GM19372 (cell line): Measurements from ENCODE around the gene TNFRSF12A.

Source experiments
- ATAC-seq: cut with Tn5 transposase; IDR thresholded peaks from one replicate; pipeline ENCODE4 v1.9.1; 2021; ENCODE audit warnings: mild to moderate bottlenecking, low read depth, moderate library complexity; ENCODE audit not compliant: unreplicated experiment

The TNFRSF12A gene

DNA sequence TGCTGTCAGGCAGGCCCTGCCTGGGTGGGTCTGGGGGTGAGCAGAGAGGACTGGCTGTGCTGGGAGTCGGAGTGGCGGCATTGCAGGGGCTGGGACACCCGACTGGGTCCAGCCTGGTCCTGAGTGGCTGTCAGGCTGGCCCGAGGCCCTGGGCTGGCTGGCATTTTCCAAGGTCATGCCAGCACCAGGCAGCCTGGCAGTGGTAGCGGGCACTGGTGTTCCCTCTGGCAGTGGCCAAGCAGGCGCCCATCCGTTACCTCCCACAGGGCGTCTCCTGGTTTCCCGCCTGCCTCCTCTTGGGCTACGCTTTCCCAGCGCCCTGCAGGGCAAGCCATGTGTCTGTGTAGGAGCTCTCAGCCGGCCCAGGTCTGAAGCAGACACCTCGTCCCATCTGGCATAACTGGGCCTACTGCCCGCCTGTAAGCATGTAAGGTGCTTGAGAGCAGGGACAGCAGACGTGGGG, 34.2 kb upstream of the TNFRSF12A start:
- ATAC-seq: no peak

- ATAC-seq: no peak
These were observed 33.5 kb upstream of the TNFRSF12A start for GRCh38 chr16:2986623-2987188.

- ATAC-seq: no peak
These were observed 32.9 kb upstream of the TNFRSF12A start for GRCh38 chr16:2987286-2987685.

GRCh38 chr16:2987833-2988232, 32.3 kb upstream of the TNFRSF12A start:
- ATAC-seq: no peak

DNA sequence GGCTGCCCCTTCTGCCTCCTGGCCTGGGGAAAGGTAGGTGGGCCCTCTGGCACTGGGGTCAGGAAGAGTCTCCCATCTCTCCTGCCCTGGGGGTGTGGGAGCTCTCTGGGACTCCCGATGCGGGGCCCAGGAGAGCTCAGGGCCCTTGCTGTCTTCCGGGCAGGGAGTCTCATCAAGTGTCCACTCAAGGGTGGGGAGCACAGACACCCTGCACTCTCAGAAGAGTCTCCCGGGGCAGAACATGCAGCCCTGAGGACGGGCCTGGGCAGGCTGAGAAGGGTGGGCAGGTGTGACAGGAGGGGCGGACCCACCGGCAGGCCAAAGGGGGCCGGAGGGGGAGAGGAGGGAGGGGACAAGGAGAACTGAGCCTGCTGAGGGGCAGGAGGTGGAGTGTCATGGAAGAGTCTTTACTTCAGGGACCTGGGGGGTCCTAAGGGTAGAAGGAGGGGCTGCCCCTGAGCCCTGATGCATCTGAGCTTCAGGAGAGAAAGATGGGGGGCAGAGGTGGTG, 31.5 kb upstream of the TNFRSF12A start:
- ATAC-seq: no peak

GRCh38 chr16:2990891-2991290, 29.3 kb upstream of the TNFRSF12A start:
- ATAC-seq: no peak

GRCh38 chr16:2991566-2992261, 28.5 kb upstream of the TNFRSF12A start:
- no peak for ATAC-seq

DNA sequence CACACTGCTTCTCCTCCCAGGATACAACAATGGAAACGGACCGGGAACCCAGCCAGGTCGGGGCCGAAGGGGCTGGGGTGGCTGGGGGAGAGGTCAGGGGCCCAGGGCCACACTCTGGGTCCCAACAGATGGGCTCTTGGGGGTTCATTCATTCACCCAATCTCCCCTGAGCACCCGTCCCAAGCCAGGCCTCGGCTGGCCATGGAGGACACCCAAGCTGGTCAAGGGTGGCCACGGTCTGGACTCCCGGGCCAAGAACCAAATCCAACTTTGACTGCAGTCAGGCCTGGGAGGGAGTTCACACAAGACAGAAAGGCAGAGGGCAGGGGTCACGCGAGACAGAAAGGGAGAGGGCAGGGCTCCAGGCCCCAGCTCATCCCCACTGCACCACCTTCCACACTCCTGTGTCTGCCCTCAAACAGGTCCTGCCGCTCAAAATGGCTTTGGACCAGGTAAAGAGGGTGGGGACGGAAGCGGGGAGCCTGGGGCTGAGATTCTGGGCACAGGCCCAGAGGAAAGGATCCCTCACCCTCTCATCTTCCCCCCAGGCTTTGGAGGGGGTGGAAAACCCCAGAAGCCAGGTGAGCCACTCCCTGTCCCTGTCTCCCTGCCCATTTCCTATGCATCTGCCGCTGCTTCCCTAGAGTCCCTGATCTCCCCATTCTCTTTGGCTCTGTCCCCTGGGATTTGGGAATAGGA, 27.6 kb upstream of the TNFRSF12A start:
- no peak for ATAC-seq

GRCh38 chr16:2996298-2996697, 23.9 kb upstream of the TNFRSF12A start:
- no peak for ATAC-seq

DNA sequence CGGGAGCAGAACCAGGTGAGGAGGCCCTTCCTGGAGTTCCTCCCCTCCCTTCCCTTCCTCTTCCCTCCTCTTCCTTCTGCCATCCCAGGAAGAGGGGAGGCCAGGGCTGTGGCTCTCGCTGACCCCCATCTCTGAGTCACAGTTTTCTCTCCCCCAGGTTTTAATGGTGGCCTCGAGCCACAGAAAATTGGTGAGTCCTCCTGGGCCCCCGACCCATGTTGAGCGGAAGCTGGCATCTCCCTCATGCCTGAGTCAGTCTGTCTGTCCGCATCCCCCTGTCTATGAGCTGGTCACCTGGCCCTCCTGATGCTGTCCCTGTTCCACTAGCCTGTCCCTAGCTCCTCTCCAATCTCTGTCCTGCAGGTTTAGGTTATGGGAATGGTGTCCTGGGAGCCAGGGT, 20.2 kb upstream of the TNFRSF12A start:
- ATAC-seq: no peak

DNA sequence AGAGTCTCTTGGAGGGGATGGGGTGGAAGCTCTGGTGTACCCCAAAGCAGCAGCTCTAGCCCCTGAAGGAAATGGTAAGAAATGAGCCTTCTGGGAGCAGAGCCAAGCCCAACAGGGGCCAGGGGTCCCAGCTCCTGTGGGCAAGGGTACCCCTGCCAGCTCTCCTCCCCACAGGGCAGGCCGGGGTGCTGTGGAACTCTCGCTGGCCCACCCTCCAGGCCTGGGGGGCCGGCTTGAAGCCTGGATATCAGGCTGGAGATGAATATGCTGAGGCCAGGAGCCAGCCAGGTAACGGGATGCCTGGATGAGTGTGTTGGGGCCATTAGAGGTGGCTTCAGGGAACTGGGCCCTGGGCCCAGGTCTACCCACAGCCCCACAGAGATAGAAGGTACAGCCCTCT, 19.6 kb upstream of the TNFRSF12A start:
- no peak for ATAC-seq

- no peak for ATAC-seq
These were observed 18.9 kb upstream of the TNFRSF12A start for GRCh38 chr16:3001316-3001715.

DNA sequence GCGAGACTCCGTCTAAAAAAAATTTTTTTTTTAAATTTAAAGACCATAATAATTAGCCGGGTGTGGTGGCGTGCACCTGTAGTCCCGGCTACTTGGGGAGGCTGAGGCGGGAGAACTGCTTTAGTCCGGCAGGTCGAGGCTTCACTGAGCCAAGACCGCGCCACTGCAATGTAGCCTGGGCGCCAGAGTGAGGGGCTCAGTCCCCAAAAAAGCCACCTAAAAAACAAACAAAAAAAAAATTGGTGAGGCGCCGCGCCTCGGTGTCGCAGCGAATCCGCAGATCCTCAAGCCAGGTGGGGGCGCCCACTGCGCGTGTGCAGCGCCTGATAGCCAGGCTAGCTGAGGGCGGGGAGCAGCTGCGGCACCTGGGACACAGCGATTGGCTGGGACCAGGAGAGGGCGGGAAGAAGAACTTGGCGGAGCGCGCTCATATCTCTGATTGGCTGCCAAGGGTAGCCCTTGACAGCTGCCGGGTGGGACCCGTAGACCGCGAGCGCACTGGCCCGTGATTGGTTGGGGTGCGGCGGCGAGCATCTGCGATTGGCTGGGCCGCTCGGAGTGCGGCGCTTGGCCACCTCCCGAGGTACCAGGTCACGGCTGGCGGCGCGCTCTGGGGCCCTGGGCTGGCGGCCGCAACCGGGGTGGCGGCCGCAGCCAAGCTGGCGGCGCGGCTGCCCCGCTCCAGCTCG, 16.4 kb upstream of the TNFRSF12A start:
- peak; percentile 93 for ATAC-seq

- no peak for ATAC-seq
These were observed 15.8 kb upstream of the TNFRSF12A start for GRCh38 chr16:3004319-3004718.

GRCh38 chr16:3004781-3005284, 15.3 kb upstream of the TNFRSF12A start:
- ATAC-seq: no peak

DNA sequence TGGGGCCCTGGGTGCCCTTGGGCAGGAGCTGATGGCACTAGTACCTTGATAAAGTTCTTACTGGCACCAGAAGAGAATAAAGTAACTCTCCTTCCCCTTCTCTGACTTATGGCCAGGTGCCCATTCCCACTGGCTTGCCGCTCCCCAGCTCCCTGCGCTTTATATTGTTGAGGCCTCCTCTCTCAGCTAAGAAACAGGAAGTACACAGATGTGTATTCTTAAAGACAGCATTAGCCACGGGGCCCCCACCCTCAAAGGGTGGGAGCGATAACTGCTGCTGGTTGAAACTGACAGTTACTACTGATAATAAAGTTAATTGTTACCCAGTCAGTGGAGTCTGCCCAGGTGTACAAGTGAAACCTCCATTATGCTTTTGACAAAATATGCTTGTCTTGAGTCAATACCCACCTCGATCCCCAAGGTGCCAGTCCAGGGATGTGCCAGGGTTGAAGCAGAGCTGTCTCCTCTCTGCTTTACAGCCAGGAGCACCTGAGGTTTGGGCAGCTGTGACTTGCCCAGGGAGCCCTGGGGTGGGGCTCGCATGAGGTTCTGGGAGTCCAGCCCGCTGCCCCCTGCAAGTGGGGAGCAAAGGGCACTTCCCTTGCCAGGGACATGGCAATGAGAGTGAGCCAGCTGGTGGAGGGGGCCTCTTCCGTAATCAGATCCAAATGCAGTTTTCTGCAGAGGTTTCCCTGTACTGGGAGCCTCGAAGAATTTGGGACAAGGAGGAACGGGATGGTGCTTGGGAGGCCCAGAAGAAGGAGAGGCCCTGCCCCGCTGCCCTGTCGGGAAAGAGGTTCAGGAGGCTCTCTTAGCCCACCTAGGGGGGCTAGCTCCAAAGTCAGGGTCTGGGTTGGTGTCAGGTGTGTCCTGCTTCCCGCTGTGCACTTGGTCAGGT, 12.9 kb upstream of the TNFRSF12A start:
- no peak for ATAC-seq

GRCh38 chr16:3007957-3008689, 12.0 kb upstream of the TNFRSF12A start:
- no peak for ATAC-seq

GRCh38 chr16:3008690-3009037, 11.5 kb upstream of the TNFRSF12A start:
- ATAC-seq: no peak
